Activated T-helper 1 cell treated with anti-CD3 and anti-CD28 coated beads, Interleukin-2, amount 50 U/mL, for 16 hours (primary cell): ENCODE measurements around the gene SERPINI2.

Source experiments
- DNase-seq, 2 donors: peaks; one replicate each; pipeline ENCODE4 v3.0.0-alpha.2; 2020; ENCODE audit warnings: low read depth in 1 of 2, low spot score in 1 of 2

Gene SERPINI2

DNA sequence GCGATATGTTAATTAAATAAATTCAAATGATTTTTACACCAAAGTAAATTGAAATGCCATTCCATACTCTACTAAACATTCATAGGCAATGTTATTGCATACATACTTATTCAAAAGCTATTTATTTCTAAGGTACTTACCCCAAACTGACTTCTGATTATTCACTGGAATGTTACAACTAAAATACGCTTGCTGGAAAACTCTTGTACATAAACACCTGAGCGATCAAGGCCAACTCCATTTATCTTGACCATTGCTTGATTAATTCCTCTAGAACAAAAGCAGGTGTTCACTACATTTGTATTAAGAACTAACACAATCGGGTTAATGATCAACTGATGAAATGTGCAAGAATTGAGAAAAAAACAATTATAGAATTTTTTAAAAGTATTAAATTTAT lies at the start of gene SERPINI2:
Gene SERPINI2 (minus strand): TSS at position 180 of the 400 bp plus-strand sequence. CDS start 2,208 bp downstream, outside the sequence.
- DNase-seq, result no peak

GRCh38 chr3:167521006-167521355 lies 47.1 kb upstream of the SERPINI2 start:
- DNase-seq, result no peak

- DNase-seq, result no peak
Observed at GRCh38 chr3:167520266-167521005, 46.6 kb upstream of the SERPINI2 start.

DNA sequence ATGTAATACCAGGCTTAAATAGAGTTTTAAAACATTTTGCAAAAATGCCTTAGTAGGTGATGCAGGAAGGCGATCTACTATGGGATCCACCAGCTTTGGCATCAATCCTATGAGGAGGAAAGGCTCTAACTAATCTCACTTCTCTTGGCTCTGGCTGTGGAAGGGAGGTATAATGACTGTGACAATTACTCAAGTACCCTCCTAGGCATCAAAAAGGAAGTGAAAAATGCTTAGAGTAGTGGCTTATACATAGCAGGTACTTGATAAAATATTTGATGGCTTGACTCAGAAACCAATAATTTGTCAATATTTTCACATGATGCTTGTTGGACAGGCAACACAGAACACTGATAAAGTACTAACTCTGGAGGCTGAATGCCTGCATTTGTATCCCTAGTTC lies 34.1 kb upstream of the SERPINI2 start:
- no peak for DNase-seq

DNA sequence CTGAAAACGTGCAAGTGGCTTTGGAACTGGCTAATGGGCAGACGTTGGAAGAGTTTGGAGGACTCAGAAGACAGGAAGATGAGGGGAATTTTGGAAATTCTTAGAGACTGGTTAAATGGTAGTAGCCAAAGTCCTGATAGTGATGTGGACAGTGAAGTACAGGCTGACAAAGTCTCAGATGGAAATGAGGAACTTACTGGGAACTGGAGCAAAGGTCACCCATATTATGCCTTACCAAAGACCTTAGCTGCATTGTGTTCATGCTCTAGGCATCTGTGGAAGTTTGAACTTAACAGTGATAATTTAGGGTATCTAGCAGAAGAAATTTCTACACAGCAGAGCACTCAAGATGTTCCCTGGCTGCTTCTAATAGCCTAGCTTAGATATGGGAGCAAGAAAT lies 28.6 kb upstream of the SERPINI2 start:
- DNase-seq, result no peak

GRCh38 chr3:167501941-167502340 lies 28.1 kb upstream of the SERPINI2 start:
- no peak for DNase-seq

DNA sequence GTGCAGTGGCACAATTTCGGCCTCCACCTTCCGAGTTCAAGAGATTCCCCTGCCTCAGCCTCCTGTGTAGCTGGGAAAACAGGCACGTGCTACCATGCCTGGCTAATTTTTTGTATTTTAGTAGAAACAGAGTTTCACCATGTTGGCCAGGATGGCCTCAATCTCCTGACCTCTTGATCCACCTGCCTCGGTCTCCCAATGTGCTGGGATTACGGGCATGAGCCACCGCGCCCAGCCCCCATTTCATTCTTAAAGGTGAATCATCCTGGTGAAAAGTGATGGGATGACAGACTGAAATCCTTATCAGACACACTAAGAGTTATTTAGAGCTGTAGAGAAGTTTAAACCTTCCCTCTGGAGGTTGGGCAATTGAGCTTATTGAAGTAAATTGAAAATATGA lies 24.1 kb upstream of the SERPINI2 start:
- DNase-seq, result no peak

DNA sequence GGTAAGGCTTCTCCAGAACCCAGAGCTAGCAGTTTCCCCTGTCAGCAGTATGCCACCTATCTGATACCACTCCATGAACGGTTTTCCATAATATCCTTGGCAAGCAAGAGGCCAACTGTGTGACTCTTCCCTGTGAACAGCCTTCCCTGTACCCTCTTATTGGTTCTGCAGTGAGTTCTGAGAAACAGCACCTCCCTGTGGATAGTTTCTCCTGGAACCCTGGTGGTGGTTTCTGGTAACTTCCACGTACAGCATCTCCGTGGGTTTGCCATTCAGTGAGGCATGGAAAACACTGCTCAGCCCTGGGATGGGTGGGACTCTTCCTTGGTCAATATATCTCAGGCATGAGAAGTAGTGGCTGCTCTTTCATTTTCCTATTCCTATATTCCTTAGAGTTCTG lies 19.4 kb upstream of the SERPINI2 start:
- DNase-seq, result no peak

- DNase-seq, result no peak
Observed at GRCh38 chr3:167491621-167492020, 17.8 kb upstream of the SERPINI2 start.

DNA sequence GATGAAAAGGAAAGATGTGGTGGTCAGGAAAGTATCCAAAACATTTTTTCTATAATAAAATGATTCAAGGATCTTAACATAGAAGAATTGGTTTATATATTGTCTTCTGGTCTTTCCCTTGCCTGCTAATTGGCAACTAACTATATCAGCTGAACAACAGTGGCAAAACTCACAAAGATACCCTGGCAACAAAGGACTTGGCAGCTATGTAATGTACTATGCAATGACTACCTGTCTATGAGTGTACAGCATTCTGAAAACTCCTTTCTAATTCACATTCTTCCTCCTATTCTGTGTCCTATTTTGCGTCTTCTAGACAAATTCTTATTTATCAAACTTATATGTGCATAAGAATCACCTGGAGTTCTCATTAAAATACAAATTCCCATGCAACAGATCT lies 15.7 kb upstream of the SERPINI2 start:
- DNase-seq, result no peak

DNA sequence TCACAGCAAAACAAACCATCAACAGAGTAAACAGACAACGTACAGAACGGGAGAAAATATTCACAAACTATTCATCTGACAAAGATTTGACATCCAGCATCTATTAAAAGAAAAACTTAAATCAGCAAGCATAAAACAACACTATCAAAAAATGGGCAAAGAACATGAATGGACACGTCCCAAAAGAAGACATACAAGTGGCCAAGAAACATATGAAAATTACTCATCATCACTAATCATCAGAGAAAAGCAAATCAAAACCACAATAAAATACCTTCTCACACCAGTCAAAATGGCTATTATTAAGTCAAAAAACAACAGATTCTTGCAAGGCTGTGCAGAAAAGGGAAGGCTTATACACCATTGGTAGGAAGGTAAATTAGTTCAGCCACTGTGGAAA lies 13.7 kb upstream of the SERPINI2 start:
- no peak for DNase-seq

- no peak for DNase-seq
Observed at GRCh38 chr3:167484551-167484950, 10.7 kb upstream of the SERPINI2 start.

- DNase-seq, result no peak
Observed at GRCh38 chr3:167483708-167484475, 10.1 kb upstream of the SERPINI2 start.

DNA sequence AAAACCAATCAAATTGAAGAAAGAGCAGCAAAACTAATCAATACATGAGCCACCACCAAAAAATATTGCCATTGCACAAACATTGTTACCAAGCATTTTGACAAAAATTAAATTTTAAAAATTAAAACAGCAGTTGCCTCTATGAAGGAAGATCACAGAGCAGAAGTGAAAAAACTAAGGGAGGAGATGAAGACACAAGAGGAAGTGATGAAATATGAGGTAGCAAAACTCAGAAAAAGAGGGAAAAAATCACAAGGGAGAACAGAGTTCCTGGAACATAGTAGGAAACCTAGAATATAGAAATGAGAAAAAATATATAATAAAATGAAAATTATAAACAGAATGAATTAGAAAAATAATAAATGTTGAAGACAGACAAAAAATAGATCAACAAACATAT lies 7.3 kb upstream of the SERPINI2 start:
- no peak for DNase-seq

GRCh38 chr3:167480748-167481147 lies 6.9 kb upstream of the SERPINI2 start:
- DNase-seq, result no peak

- DNase-seq, result no peak
Observed at GRCh38 chr3:167469381-167469780, 4.5 kb downstream of the SERPINI2 start.

DNA sequence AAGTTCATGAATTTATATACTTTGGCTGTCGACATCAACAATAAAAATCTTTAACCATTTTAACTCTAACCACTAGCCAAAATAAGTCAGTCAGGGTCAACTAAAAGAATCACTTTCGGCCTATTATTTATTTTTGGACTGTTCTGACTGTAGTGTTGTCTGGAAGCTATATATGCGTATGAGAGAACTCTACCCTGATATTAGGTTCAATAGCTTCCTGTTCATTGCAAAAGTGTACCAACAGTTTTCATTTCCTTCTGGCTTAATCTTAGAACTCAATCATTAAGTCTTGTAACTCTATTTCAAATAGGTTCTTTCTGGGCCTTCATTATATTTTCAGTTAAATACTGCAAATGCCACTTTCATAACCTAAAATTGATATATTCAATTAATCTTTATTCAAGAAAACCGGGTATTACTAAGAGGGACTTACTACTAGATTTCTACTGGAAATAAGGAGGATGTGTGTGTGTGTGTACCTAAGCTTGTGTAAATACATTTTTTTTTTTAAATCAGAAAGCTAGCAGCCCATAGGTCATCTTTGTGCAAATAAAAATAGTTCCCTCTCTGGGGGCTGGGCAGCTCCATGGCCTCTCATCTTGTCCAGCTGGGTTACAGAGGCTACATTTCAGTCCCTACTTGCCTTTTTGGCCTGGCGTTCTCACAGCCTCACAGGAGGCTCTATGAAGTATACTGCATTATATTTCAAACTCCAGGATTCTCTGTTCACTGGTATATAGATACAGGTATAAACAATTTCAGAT lies 5.8 kb downstream of the SERPINI2 start:
- no peak for DNase-seq

GRCh38 chr3:167466966-167467365 lies 6.9 kb downstream of the SERPINI2 start:
- DNase-seq, result no peak

- no peak for DNase-seq
Observed at GRCh38 chr3:167456157-167456799, 17.6 kb downstream of the SERPINI2 start.

- DNase-seq, result no peak
Observed at GRCh38 chr3:167453815-167454214, 20.0 kb downstream of the SERPINI2 start.

DNA sequence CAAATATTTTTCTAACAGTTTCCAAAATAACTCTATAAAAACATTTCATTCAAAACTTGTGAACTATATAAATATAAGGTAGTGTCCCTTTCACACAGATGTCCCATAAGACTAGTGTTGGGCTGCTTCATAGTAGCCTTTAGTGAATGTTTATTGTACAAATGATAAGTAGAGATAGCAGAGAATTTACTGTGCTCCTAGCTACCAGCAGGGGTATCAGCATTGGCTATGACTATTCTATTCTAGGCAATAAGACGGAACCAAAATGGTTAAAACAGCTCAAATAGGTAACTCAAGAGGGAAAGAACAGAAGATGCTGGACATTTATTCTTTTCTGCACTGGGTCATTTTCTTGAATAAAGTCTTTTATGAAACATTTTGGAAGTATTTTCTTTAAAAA lies 22.6 kb downstream of the SERPINI2 start:
- no peak for DNase-seq
